Fibroblast of the conjunctiva (primary cell): ENCODE measurements around the gene ACOT11.
"Not testable (repeated sequence)": the region's sequence is repeated elsewhere in the genome, so short reads cannot be mapped to it uniquely, and the experiment has no call there.

Experiments
- DNase-seq: peaks from one replicate; pipeline ENCODE4 v3.0.0-alpha.2; 2010; ENCODE audit warnings: low read depth

ACOT11 gene

GRCh38 chr1:54608566-54609230 is 60.7 kb downstream of the ACOT11 start:
- no peak for DNase-seq

- DNase-seq, result no peak
These were observed 61.4 kb downstream of the ACOT11 start for GRCh38 chr1:54609301-54609921.

GRCh38 chr1:54610048-54610447 is 62.0 kb downstream of the ACOT11 start:
- DNase-seq, result no peak

GRCh38 chr1:54610601-54611580 is 62.9 kb downstream of the ACOT11 start:
- DNase-seq, result no peak

- no peak for DNase-seq
These were observed 63.6 kb downstream of the ACOT11 start for GRCh38 chr1:54611621-54612020.

- DNase-seq, result no peak
These were observed 66.0 kb downstream of the ACOT11 start for GRCh38 chr1:54614024-54614423.

- no peak for DNase-seq
These were observed 66.5 kb downstream of the ACOT11 start for GRCh38 chr1:54614563-54614962.

GRCh38 chr1:54615531-54616279 is 67.7 kb downstream of the ACOT11 start:
- no peak for DNase-seq

GRCh38 chr1:54619749-54620148 is 71.7 kb downstream of the ACOT11 start:
- no peak for DNase-seq

GRCh38 chr1:54623216-54624007 is 75.4 kb downstream of the ACOT11 start, which contains the start of gene FAM151A:
TSS of gene FAM151A (minus strand) at chr1:54623525. CDS start at chr1:54623395, 130 bp downstream.
- DNase-seq, result no peak

GRCh38 chr1:54624466-54625464 is 76.7 kb downstream of the ACOT11 start:
- DNase-seq, result no peak

GRCh38 chr1:54627196-54627595 is 79.2 kb downstream of the ACOT11 start:
- DNase-seq, result no peak

- not testable (repeated sequence) for DNase-seq
These were observed 87.8 kb downstream of the ACOT11 start for GRCh38 chr1:54635804-54636203.

- DNase-seq, result not testable (repeated sequence)
These were observed 88.7 kb downstream of the ACOT11 start for GRCh38 chr1:54636461-54637446.

- no peak for DNase-seq
These were observed 92.3 kb downstream of the ACOT11 start for GRCh38 chr1:54640361-54640760.

- DNase-seq, result no peak
These were observed 93.1 kb downstream of the ACOT11 start, which contains the start of gene MROH7 for GRCh38 chr1:54640863-54641836. TSS of gene MROH7 (plus strand) at chr1:54641786. CDS start at chr1:54652927, 11,141 bp downstream.

GRCh38 chr1:54643736-54644135 is 95.7 kb downstream of the ACOT11 start:
- DNase-seq, result no peak
